ENCODE results near the gene CHST15.

DNA sequence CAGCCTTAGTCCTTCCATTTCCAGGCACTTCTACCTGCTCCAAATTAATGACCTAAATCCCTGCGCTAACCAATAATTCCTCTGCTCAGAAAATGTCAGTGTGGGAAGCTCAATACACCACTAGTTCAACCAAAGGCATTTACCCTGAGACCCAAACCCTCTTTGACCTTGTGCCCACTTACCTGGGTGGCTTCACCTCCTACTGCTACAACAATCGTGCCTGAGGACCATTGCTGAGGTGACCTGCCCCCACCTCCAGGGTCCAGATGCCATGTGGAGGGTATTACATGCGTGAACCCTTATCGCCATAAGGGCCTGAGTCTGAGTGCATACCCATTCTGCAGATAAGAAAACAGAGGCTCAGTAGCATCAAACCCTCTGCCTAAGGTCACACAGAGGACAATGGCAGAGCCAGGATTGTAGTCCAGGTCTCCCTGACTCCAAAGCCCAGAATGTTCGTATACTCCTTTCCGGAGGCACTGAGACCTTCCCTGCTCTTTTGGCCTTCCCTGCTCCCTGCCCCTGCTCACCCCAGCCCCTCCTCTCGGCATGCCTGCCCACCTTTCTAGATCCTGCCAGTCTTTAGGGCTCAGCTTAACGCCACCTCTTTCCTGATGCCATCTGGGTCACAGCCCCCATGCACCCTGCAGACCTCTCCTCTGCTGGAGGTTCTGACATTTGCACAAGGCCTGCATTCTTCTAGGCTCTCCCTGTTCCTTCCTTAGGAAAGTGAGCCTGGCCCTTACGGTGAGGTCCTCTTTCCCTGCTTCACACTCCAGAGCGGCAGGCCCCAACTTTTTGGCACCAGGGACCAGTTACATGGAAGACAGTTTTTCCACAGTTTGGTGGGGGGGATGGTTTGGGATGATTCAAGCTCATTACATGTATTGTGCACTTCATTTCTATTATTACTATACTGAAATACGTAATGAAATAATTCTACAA is 94.9 kb downstream of the CHST15 start:
- TF ChIP-seq POLR2A (IDR thresholded peaks at IDR 0.05) (no peak), CTCF (IDR thresholded peaks at IDR 0.05) (no peak), EP300 (IDR thresholded peaks at IDR 0.05) (no peak)

Measured in sigmoid colon (tissue), 4 donors.